Left lung (tissue), 10 donors: ENCODE data around the gene RAB40C. TPM values are rescaled to one million over a fixed set of nuclear protein-coding genes. Genes with fewer than 3 reads are reported as not detected.

Experiments used
- ATAC-seq: fragments of 200-7000 bp; cut with Tn5 transposase; one replicate; pipeline ENCODE4 v1.9.1; 2020; ENCODE audit warnings: moderate library complexity
- DNase-seq, 4 donors: peaks; one replicate each; pipeline ENCODE4 v3.0.0-alpha.2; 2013 to 2020
- H3K27ac ChIP-seq, 2 donors: fragments of 200-600 bp; sonication (generic) in 1 of 2; one replicate each; pipeline versions ENCODE4 v1.5.0 to v1.8.0; 2020 to 2021
- H3K27me3 ChIP-seq, 2 donors: fragments of 200-600 bp; sonication (generic) in 1 of 2; one replicate each; pipeline versions ENCODE4 v1.5.0 to v1.8.0; 2020 to 2021
- H3K36me3 ChIP-seq, 2 donors: fragments of 200-600 bp; sonication (generic) in 1 of 2; one replicate each; pipeline versions ENCODE4 v1.5.0 to v1.8.0; 2020 to 2021
- H3K4me1 ChIP-seq, 2 donors: fragments of 200-600 bp; one replicate each; pipeline ENCODE4 v1.8.0; 2021
- H3K4me3 ChIP-seq, 2 donors: fragments of 200-600 bp; sonication (generic) in 1 of 2; one replicate each; pipeline versions ENCODE4 v1.5.0 to v1.8.0; 2020 to 2021; ENCODE audit warnings: mild to moderate bottlenecking in 1 of 2
- H3K9me3 ChIP-seq, 2 donors: fragments of 200-600 bp; sonication (generic) in 1 of 2; one replicate each; pipeline versions ENCODE4 v1.5.0 to v1.8.0; 2020 to 2021
- intact Hi-C, 2 donors: fragments of 100-400 bp; cut with DNase I; formaldehyde crosslinking; loops; one replicate each; pipeline versions ENCODE4 v1.11.2 to v1.14.2; 2022
- polyA plus RNA-seq, 6 donors: library from polyadenylated mRNA; unstranded; fragments of 120-200 nt; gene quantifications; one replicate each; pipeline ENCODE4 v1.2.1, GENCODE V29; 2013; ENCODE audit not compliant: insufficient read length in 6 of 6
- total RNA-seq, 2 donors: library from RNA; stranded (reverse); fragmentation: NEBNext Ultra II Directional; extraction: Animal tissue kit (Norgen Biotek cat#: 25700); gene quantifications; one replicate each; pipeline ENCODE4 v1.2.1, GENCODE V29; 2021
- TF ChIP-seq, protein P1 (sequence below), 2 donors: fragments of 200-600 bp; sonication (generic) in 1 of 2; IDR thresholded peaks; one replicate each; pipeline versions ENCODE4 v1.5.0 to v1.8.0; 2021; ENCODE audit warnings: antibody characterized with exemption in 2 of 2
- donor health status: DM: no; HTN: yes; CAD: no.
- donor health status: DM: no; HTN: no; CAD: no.

The RAB40C gene
- total and polyA plus RNA-seq, 8 donors = 17.6 to 32.9 (median 25.9) TPM

DNA sequence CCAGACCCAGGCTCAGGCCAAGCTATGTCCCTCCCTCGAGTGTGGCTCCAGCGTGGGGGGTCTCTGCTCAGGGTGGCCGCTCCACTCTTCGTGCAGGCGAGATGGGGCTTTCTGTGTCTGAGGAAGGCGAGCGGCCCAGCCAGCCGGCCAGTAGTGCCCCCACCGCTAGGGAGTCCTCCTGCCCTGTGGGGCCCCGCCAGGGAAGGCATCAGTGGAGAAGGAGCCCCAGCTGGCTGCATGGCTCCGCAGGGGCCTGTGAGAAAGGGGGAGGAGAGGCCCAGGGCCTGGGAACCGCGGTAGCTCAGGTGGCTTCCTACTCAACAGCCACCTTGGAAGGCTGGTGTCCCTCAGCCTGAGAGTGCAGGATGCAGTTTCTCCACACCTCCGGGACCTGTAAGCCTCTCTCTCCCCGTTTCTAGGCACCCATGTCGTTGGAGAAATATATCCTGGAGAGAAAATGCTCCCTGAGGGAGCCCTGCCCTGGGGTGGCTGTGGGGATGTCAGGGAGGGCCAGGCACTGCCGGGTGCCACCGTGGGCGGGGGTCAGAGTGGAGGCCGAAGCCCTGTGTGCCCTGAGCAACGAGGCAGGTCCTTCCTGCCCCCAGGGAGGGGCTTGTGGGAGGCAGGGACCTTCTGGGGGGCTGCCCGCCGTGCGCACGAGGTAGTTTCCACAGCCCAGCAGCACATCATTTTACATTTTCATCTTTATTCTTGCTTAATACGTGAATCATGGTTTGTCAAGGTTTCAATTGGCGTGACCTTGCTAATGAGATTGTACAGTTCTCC is 16.8 kb upstream of the RAB40C start:
- Histone ChIP-seq H3K27me3 (no peaks in the 10 kb centered on the region), H3K9me3 (no peaks in the 10 kb centered on the region), H3K4me1 (peaks cover 0 to 19% of the 10 kb centered on the region in 2 donors), H3K36me3 (peaks cover 0 to 29% of the 10 kb centered on the region in 2 donors), H3K4me3 (no peak overlapping the region), H3K27ac (no peak overlapping the region)
- TF ChIP-seq, protein P1, sequence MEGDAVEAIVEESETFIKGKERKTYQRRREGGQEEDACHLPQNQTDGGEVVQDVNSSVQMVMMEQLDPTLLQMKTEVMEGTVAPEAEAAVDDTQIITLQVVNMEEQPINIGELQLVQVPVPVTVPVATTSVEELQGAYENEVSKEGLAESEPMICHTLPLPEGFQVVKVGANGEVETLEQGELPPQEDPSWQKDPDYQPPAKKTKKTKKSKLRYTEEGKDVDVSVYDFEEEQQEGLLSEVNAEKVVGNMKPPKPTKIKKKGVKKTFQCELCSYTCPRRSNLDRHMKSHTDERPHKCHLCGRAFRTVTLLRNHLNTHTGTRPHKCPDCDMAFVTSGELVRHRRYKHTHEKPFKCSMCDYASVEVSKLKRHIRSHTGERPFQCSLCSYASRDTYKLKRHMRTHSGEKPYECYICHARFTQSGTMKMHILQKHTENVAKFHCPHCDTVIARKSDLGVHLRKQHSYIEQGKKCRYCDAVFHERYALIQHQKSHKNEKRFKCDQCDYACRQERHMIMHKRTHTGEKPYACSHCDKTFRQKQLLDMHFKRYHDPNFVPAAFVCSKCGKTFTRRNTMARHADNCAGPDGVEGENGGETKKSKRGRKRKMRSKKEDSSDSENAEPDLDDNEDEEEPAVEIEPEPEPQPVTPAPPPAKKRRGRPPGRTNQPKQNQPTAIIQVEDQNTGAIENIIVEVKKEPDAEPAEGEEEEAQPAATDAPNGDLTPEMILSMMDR (IDR thresholded peaks at IDR 0.05) = no peak
- DNase-seq (no peak), ATAC-seq (no peak)
- intact Hi-C loops = no loop called here

DNA sequence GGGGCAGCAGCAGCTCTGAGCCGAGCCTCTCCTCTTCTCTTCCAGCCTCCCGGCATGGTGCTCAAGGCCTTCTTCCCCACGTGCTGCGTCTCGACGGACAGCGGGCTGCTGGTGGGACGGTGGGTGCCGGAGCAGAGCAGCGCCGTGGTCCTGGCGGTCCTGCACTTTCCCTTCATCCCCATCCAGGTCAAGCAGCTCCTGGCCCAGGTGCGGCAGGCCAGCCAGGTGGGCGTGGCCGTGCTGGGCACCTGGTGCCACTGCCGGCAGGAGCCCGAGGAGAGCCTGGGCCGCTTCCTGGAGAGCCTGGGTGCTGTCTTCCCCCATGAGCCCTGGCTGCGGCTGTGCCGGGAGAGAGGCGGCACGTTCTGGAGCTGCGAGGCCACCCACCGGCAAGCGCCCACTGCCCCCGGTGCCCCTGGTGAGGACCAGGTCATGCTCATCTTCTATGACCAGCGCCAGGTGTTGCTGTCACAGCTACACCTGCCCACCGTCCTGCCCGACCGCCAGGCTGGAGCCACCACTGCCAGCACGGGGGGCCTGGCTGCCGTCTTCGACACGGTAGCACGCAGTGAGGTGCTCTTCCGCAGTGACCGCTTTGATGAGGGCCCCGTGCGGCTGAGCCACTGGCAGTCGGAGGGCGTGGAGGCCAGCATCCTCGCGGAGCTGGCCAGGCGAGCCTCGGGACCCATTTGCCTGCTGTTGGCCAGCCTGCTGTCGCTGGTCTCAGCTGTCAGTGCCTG is 15.7 kb upstream of the RAB40C start:
- H3K4me1 ChIP-seq = peaks cover 0 to 19% of the 10 kb centered on the region in 2 donors
- H3K27me3 ChIP-seq = no peaks in the 10 kb centered on the region
- H3K9me3 ChIP-seq = no peaks in the 10 kb centered on the region
- no peak for ATAC-seq
- intact Hi-C loops = no loop called here
- H3K27ac ChIP-seq = no peak overlapping the region
- H3K36me3 ChIP-seq = peaks cover 0 to 29% of the 10 kb centered on the region in 2 donors
- TF ChIP-seq, protein P1 (IDR thresholded peaks at IDR 0.05) = no peak
- DNase-seq = no peak
- no peak overlapping the region for H3K4me3 ChIP-seq

DNA sequence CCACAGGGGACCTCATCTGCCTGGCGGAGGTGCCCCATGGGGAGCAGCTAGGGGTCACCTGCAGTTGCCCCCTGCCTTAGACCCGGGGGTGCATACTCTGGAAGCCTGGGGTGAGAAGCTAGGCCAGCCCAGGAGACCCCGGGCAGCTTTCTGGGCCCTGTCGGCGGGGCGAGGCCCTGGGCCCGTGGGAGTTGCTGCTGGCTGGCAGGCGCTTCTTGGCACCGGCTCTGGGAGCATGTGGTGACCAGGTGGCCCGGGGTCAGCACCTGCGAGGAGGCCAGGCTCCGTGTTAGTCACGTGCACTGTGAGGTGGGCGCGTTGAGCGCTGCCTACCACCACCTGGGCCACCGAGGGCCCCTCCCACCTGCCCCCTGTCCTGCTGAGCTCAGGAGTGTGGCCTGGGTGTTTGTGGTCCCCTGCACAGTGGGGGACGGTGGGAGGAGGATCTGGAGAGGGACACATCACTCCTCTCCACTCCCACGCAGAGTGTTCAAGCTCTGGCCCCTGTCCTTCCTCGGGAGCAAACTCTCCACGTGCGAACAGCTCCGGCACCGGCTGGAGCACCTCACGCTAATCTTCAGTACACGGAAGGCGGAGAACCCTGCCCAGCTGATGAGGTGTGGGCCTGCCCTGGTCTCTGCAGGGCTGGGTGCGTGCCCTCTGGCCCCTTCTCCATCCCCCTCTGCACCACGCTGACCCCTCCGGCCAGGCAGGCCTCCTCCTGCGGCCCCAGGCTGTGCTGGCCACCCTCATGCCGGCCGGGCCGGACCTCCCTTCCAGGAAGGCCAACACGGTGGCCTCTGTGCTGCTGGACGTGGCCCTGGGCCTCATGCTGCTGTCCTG is 14.3 kb upstream of the RAB40C start:
- H3K4me1 ChIP-seq = peaks cover 0 to 11% of the 10 kb centered on the region in 2 donors
- intact Hi-C loops = loop anchor here in 1 of 2 donors (5.0 kb wide), 1 partner anchor 87 kb away; no protein-coding TSS in a partner anchor
- DNase-seq = no peak

DNA sequence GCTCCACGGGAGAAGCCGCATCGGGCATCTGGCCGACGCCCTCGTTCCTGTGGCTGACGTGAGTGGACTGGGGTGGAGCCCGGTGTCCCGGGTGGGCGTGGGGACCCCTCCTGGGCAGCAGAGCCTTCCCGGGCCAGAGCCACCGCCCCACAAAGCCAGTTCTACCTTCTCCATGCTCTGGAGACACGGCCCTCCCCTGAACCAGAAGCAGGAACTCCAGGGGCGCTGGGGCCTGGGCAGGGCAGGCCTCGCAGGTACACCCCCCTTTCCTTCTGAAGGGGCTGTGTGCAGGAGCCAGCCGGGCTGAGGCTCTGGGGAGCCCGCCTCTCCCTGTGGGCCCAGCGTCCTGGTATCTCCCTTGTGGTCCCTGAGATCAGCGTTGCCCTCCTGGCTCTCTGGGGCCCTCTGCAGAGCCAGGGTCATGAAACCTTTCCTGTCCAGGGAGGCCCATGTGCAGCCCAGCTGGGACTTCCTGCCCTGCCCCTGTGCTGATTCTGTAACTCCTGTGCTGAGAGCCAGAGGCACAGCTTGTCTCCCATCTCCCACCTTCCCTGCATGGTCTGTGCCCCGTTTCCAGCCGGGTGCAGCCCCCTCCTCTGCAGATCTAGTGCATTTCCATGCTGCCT is 13.6 kb upstream of the RAB40C start:
- no peaks in the 10 kb centered on the region for H3K27me3 ChIP-seq
- no peak for ATAC-seq
- DNase-seq = no peak
- H3K9me3 ChIP-seq = no peaks in the 10 kb centered on the region
- H3K36me3 ChIP-seq = peaks cover 0 to 40% of the 10 kb centered on the region in 2 donors
- intact Hi-C loops = loop anchor here in 1 of 2 donors (5.0 kb wide), 1 partner anchor 86 kb away; no protein-coding TSS in a partner anchor
- no peak overlapping the region for H3K4me3 ChIP-seq
- TF ChIP-seq, protein P1 (IDR thresholded peaks at IDR 0.05) = no peak
- peaks cover 0 to 9% of the 10 kb centered on the region in 2 donors for H3K4me1 ChIP-seq
- no peak overlapping the region for H3K27ac ChIP-seq

More for the DNA sequence above, 14.3 kb upstream of the RAB40C start:
- H3K27ac ChIP-seq = no peak overlapping the region
- no peaks in the 10 kb centered on the region for H3K27me3 ChIP-seq
- ATAC-seq = no peak
- H3K4me3 ChIP-seq = no peak overlapping the region
- TF ChIP-seq, protein P1 (IDR thresholded peaks at IDR 0.05) = no peak
- H3K36me3 ChIP-seq = peaks cover 0 to 32% of the 10 kb centered on the region in 2 donors
- H3K9me3 ChIP-seq = no peaks in the 10 kb centered on the region
